ENCODE measurements around the gene ADAMTS4.
A peak's percentile ranks its signal among the peaks of the same experiment; 100 is the strongest.

Gene ADAMTS4

DNA sequence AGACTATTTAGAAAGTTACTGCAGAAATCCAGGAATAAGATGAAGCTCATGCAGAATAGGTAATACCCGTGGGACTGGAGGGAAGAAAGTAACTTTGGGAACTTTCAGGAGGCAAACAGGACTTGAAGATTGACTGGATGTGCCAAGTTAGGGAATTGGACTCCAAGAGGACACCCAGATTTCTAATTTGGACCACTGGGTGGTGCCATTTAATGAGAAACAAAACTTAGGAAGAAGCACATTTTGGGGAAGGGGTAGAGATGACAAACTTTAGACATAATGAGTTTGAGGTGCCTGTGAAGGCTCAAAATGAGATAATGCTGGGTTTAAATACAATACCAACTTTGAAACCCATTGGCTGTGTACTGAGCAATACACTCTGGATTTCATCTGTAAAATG, 18.2 kb downstream of the ADAMTS4 start:
- peaks cover under 1 to 1% of the 10 kb centered on the region in 2 experiments for H3K36me3 ChIP-seq (ENCODE audit: control insufficient read depth in 1 of 2, insufficient read depth in 2 of 2, low read length in 2 of 2)
- no peak overlapping the region for H3K14ac ChIP-seq (ENCODE audit: low read length)
- H4K91ac ChIP-seq (ENCODE audit: low read depth, low read length): no peak overlapping the region
- H3K79me1 ChIP-seq (ENCODE audit: low read length): peaks cover 8% of the 10 kb centered on the region
- no peak for DNase-seq
- no peak overlapping the region for H3K23ac ChIP-seq (ENCODE audit: low read length)
- H3K27ac ChIP-seq (ENCODE audit: low read depth, low read length): no peak overlapping the region
- H2BK5ac ChIP-seq (ENCODE audit: low read depth, low read length, poor library complexity): no peak overlapping the region
- no peak overlapping the region for H3K9ac ChIP-seq (ENCODE audit: low read length)
- no peak overlapping the region for H2AK5ac ChIP-seq (ENCODE audit: low read length)
- no peak overlapping the region for H3K4me2 ChIP-seq (ENCODE audit: low read length)
- H3K4me1 ChIP-seq (ENCODE audit: control insufficient read depth in 1 of 2, insufficient read depth in 2 of 2, low read length in 2 of 2): peaks cover 6 to 8% of the 10 kb centered on the region in 2 experiments
- H3K4ac ChIP-seq (ENCODE audit: low read depth, low read length): no peak overlapping the region
- no peaks in the 10 kb centered on the region for H3K27me3 ChIP-seq (ENCODE audit: insufficient read depth, low read length)
- no peak overlapping the region for H2BK12ac ChIP-seq (ENCODE audit: low read length)
- H4K12ac ChIP-seq (ENCODE audit: low read depth, low read length): no peak overlapping the region
- peaks cover 8% of the 10 kb centered on the region for H3K79me2 ChIP-seq (ENCODE audit: control insufficient read depth, insufficient read depth, low read length, poor library complexity)
- H3K18ac ChIP-seq (ENCODE audit: low read length): no peak overlapping the region
- no peak overlapping the region for H2AFZ ChIP-seq (ENCODE audit: insufficient read depth, low read length, poor library complexity)
- no peak overlapping the region for H2BK120ac ChIP-seq (ENCODE audit: insufficient read depth, low read length, poor library complexity)
- no CpG with 5 or more reads among the region's 1 CpG for WGBS (ENCODE audit: extremely low coverage, insufficient coverage, insufficient read length)
- H3K4me3 ChIP-seq (ENCODE audit: low read depth, low read length): no peak overlapping the region
- H4K8ac ChIP-seq (ENCODE audit: low read depth, low read length): no peak overlapping the region
- H3K9me3 ChIP-seq (ENCODE audit: insufficient read depth, low read depth, low read length): no peaks in the 10 kb centered on the region

DNA sequence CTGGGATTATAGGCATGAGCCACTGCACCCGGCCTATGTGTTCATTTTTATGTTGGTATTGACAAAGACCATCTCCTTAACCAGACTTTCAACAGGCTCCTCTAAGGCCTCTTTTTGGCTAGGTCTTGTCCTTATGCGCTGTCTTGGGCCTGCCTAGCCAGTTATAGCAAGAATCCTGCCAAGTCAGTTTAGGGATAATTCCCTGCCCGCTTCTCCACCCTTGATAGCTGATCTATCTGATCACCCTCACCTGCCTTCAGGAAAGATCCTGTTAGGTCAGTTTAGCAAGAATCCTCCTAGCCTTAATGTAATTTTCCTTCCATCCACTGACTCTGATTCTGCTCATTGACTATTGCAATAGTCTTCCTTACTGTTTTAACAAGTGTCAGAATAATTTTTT, 19.2 kb downstream of the ADAMTS4 start:
- H3K9ac ChIP-seq (ENCODE audit: low read length): no peak overlapping the region
- no peak overlapping the region for H2BK12ac ChIP-seq (ENCODE audit: low read length)
- no peak overlapping the region for H3K4ac ChIP-seq (ENCODE audit: low read depth, low read length)
- no peak overlapping the region for H3K18ac ChIP-seq (ENCODE audit: low read length)
- peaks cover 8% of the 10 kb centered on the region for H3K79me2 ChIP-seq (ENCODE audit: control insufficient read depth, insufficient read depth, low read length, poor library complexity)
- H3K4me3 ChIP-seq (ENCODE audit: low read depth, low read length): no peak overlapping the region
- H3K4me2 ChIP-seq (ENCODE audit: low read length): no peak overlapping the region
- no peak overlapping the region for H2BK5ac ChIP-seq (ENCODE audit: low read depth, low read length, poor library complexity)
- peak; percentile 91 to 96 for DNase-seq
- H3K27me3 ChIP-seq (ENCODE audit: insufficient read depth, low read length): no peaks in the 10 kb centered on the region
- H4K91ac ChIP-seq (ENCODE audit: low read depth, low read length): no peak overlapping the region
- H2BK120ac ChIP-seq (ENCODE audit: insufficient read depth, low read length, poor library complexity): no peak overlapping the region
- H3K4me1 ChIP-seq (ENCODE audit: control insufficient read depth in 1 of 2, insufficient read depth in 2 of 2, low read length in 2 of 2): peaks cover 6 to 8% of the 10 kb centered on the region in 2 experiments
- peaks cover 8% of the 10 kb centered on the region for H3K79me1 ChIP-seq (ENCODE audit: low read length)
- no peak overlapping the region for H4K12ac ChIP-seq (ENCODE audit: low read depth, low read length)
- peaks cover 7 to 9% of the 10 kb centered on the region in 2 experiments for H3K36me3 ChIP-seq (ENCODE audit: control insufficient read depth in 1 of 2, insufficient read depth in 2 of 2, low read length in 2 of 2)
- no peak overlapping the region for H2AFZ ChIP-seq (ENCODE audit: insufficient read depth, low read length, poor library complexity)
- H2AK5ac ChIP-seq (ENCODE audit: low read length): no peak overlapping the region
- no peak overlapping the region for H3K23ac ChIP-seq (ENCODE audit: low read length)
- WGBS (ENCODE audit: extremely low coverage, insufficient coverage, insufficient read length): no CpG with 5 or more reads among the region's 3 CpGs
- no peak overlapping the region for H4K8ac ChIP-seq (ENCODE audit: low read depth, low read length)
- H3K9me3 ChIP-seq (ENCODE audit: insufficient read depth, low read depth, low read length): no peaks in the 10 kb centered on the region
- no peak overlapping the region for H3K14ac ChIP-seq (ENCODE audit: low read length)
- no peak overlapping the region for H3K27ac ChIP-seq (ENCODE audit: low read depth, low read length)

DNA sequence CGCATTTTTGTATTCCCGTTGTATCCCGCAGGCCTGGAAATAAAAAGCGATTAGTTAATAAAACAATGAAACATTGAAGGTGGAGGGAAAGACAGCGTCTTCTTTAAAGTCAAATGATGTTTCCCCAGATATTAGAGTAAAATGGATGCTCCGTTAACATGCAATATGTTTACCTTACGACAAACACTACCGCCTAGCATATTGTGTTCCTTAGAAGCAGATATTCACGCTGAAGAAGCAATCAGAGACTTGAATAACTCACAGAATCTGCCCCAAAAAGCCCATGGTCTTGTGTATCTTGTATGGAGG, 21.0 kb downstream of the ADAMTS4 start:
- H3K4me2 ChIP-seq (ENCODE audit: low read length): peak overlapping the region; percentile 97
- peaks cover 2% of the 10 kb centered on the region for H3K9me3 ChIP-seq (ENCODE audit: insufficient read depth, low read depth, low read length)
- H3K27me3 ChIP-seq (ENCODE audit: insufficient read depth, low read length): no peaks in the 10 kb centered on the region
- H3K9ac ChIP-seq (ENCODE audit: low read length): no peak overlapping the region
- H4K91ac ChIP-seq (ENCODE audit: low read depth, low read length): peak overlapping the region; percentile 76
- no peak overlapping the region for H3K4ac ChIP-seq (ENCODE audit: low read depth, low read length)
- peaks cover 8% of the 10 kb centered on the region for H3K79me2 ChIP-seq (ENCODE audit: control insufficient read depth, insufficient read depth, low read length, poor library complexity)
- peak overlapping the region; percentile 13 for H3K4me3 ChIP-seq (ENCODE audit: low read depth, low read length)
- H4K8ac ChIP-seq (ENCODE audit: low read depth, low read length): peak overlapping the region; percentile 95
- H4K12ac ChIP-seq (ENCODE audit: low read depth, low read length): no peak overlapping the region
- H3K14ac ChIP-seq (ENCODE audit: low read length): no peak overlapping the region
- no peak overlapping the region for H2BK12ac ChIP-seq (ENCODE audit: low read length)
- no peak overlapping the region for H2BK5ac ChIP-seq (ENCODE audit: low read depth, low read length, poor library complexity)
- no peak overlapping the region for H3K23ac ChIP-seq (ENCODE audit: low read length)
- H3K27ac ChIP-seq (ENCODE audit: low read depth, low read length): no peak overlapping the region
- no CpG with 5 or more reads among the region's 9 CpGs for WGBS (ENCODE audit: extremely low coverage, insufficient coverage, insufficient read length)
- no peak overlapping the region for H2AK5ac ChIP-seq (ENCODE audit: low read length)
- peaks cover 16 to 21% of the 10 kb centered on the region in 2 experiments for H3K36me3 ChIP-seq (ENCODE audit: control insufficient read depth in 1 of 2, insufficient read depth in 2 of 2, low read length in 2 of 2)
- H2BK120ac ChIP-seq (ENCODE audit: insufficient read depth, low read length, poor library complexity): peak overlapping the region; percentile 33
- H2AFZ ChIP-seq (ENCODE audit: insufficient read depth, low read length, poor library complexity): peak overlapping the region; percentile 95
- DNase-seq: no peak
- H3K79me1 ChIP-seq (ENCODE audit: low read length): peaks cover 8% of the 10 kb centered on the region
- H3K18ac ChIP-seq (ENCODE audit: low read length): peak overlapping the region; percentile 54
- H3K4me1 ChIP-seq (ENCODE audit: control insufficient read depth in 1 of 2, insufficient read depth in 2 of 2, low read length in 2 of 2): peaks cover 6 to 8% of the 10 kb centered on the region in 2 experiments

DNA sequence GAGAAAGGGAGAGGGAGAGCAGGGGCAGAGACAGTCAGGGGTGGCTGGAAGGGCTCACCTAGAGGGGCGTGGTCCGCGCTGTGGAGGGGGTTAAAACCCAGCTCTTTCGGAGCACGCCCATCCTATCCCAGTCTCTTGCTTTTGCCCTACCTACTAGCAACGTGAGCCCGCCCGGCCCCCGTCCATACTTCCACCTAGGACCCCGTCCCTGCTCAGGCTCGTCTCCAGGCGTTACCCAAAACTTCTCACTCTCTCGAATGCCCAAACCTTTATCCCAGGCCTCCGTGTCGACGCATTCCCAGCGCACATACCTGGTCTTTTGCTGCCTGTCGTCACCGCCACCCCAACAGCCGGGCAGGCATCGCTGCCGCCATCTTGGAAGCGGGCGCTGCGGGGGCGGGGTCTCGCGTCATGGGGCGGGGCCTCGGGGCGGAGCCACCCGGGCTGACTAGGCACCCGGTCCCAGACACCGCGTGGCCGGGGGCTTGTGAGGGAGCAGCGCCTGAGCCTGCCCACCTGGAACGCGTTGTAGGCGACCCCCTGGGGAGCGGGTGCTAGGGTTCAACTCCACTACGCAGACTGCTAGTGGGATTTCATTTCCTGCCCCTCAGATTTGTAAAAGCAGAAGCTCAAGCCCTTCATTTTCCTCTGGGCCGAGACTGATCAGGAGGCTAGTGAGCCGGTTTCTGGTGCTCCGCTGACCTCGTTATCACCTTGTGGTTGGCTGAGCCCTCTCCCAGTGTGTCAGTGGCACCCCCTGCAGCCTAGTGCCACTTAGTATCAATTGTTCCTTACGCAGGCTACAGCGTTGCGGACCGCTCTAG, 21.5 kb downstream of the ADAMTS4 start, which contains the start of gene B4GALT3:
TSS of gene B4GALT3 (minus strand) at position 396 of the 824 bp plus-strand sequence. CDS start 1,447 bp downstream, outside the sequence.
- H3K79me2 ChIP-seq (ENCODE audit: control insufficient read depth, insufficient read depth, low read length, poor library complexity): peaks cover 8% of the 10 kb centered on the region
- peak within 1 kb of the TSS; percentile 98 for H3K18ac ChIP-seq (ENCODE audit: low read length)
- peak within 1 kb of the TSS; percentile 91 for H3K4me3 ChIP-seq (ENCODE audit: low read depth, low read length)
- H3K4me2 ChIP-seq (ENCODE audit: low read length): peak within 1 kb of the TSS; percentile 97
- peak within 1 kb of the TSS; percentile 95 for H2AFZ ChIP-seq (ENCODE audit: insufficient read depth, low read length, poor library complexity)
- H3K27ac ChIP-seq (ENCODE audit: low read depth, low read length): peak within 1 kb of the TSS; percentile 31
- H3K4me1 ChIP-seq (ENCODE audit: control insufficient read depth in 1 of 2, insufficient read depth in 2 of 2, low read length in 2 of 2): peaks cover 6 to 8% of the 10 kb centered on the region in 2 experiments
- H3K23ac ChIP-seq (ENCODE audit: low read length): no peak within 1 kb of the TSS
- H2BK5ac ChIP-seq (ENCODE audit: low read depth, low read length, poor library complexity): peak within 1 kb of the TSS; percentile 82
- peaks cover 8% of the 10 kb centered on the region for H3K79me1 ChIP-seq (ENCODE audit: low read length)
- H3K9me3 ChIP-seq (ENCODE audit: insufficient read depth, low read depth, low read length): peaks cover 2% of the 10 kb centered on the region
- H4K8ac ChIP-seq (ENCODE audit: low read depth, low read length): peak within 1 kb of the TSS; percentile 96
- H4K12ac ChIP-seq (ENCODE audit: low read depth, low read length): peak within 1 kb of the TSS; percentile 87
- DNase-seq: peak; percentile 80 to 87
- H3K14ac ChIP-seq (ENCODE audit: low read length): peak within 1 kb of the TSS; percentile 96
- peak within 1 kb of the TSS; percentile 53 for H3K4ac ChIP-seq (ENCODE audit: low read depth, low read length)
- H2BK120ac ChIP-seq (ENCODE audit: insufficient read depth, low read length, poor library complexity): peak within 1 kb of the TSS; percentile 88
- H2BK12ac ChIP-seq (ENCODE audit: low read length): no peak within 1 kb of the TSS
- H3K36me3 ChIP-seq (ENCODE audit: control insufficient read depth in 1 of 2, insufficient read depth in 2 of 2, low read length in 2 of 2): peaks cover 19 to 27% of the 10 kb centered on the region in 2 experiments
- no peaks in the 10 kb centered on the region for H3K27me3 ChIP-seq (ENCODE audit: insufficient read depth, low read length)
- peak within 1 kb of the TSS; percentile 87 for H3K9ac ChIP-seq (ENCODE audit: low read length)
- no CpG with 5 or more reads among the region's 50 CpGs for WGBS (ENCODE audit: extremely low coverage, insufficient coverage, insufficient read length)
- peak within 1 kb of the TSS; percentile 92 for H4K91ac ChIP-seq (ENCODE audit: low read depth, low read length)
- H2AK5ac ChIP-seq (ENCODE audit: low read length): peak within 1 kb of the TSS; percentile 12
